IPS-18c (cell line): ENCODE measurements around the gene CWC22.
"Not testable (repeated sequence)": the region's sequence is repeated elsewhere in the genome, so short reads cannot be mapped to it uniquely, and the experiment has no call there.

Experiments used
- H3K4me3 ChIP-seq: 2 replicates; pipeline ENCODE4 v1.7.0; 2013; ENCODE audit warnings: low read depth, mild to moderate bottlenecking, low read length, moderate library complexity; ENCODE audit not compliant: insufficient read depth
- H3K9me3 ChIP-seq: one replicate; pipeline ENCODE4 v1.6.1; 2013; ENCODE audit warnings: mild to moderate bottlenecking, low read length, moderate library complexity; ENCODE audit not compliant: control insufficient read depth, insufficient read depth

CWC22 gene

GRCh38 chr2:180006781-180007579 lies at the start of gene CWC22:
TSS of gene CWC22 (minus strand) at chr2:180007297. CDS start at chr2:179993341, 13,956 bp downstream.
- Histone ChIP-seq H3K4me3 (peak within 1 kb of the TSS; percentile 83), H3K9me3 (no peaks in the 10 kb centered on the region)

GRCh38 chr2:180056367-180057118 lies 49.4 kb upstream of the CWC22 start:
- H3K4me3 ChIP-seq, result no peak overlapping the region
- peaks cover 2% of the 10 kb centered on the region for H3K9me3 ChIP-seq

GRCh38 chr2:180054576-180054975 lies 47.5 kb upstream of the CWC22 start:
- not testable (repeated sequence) for H3K9me3 ChIP-seq, H3K4me3 ChIP-seq

- Histone ChIP-seq H3K4me3 (no peak overlapping the region), H3K9me3 (no peaks in the 10 kb centered on the region)
Observed at GRCh38 chr2:180050246-180050645, 43.1 kb upstream of the CWC22 start.

GRCh38 chr2:180048251-180048650 lies 41.2 kb upstream of the CWC22 start:
- Histone ChIP-seq H3K9me3 (no peaks in the 10 kb centered on the region), H3K4me3 (no peak overlapping the region)

- H3K9me3 ChIP-seq, result no peaks in the 10 kb centered on the region
Observed at GRCh38 chr2:180046776-180047175, 39.7 kb upstream of the CWC22 start.

GRCh38 chr2:180046202-180046601 lies 39.1 kb upstream of the CWC22 start:
- no peaks in the 10 kb centered on the region for H3K9me3 ChIP-seq
- H3K4me3 ChIP-seq, result no peak overlapping the region

More at GRCh38 chr2:180046776-180047175, 39.7 kb upstream of the CWC22 start:
- no peak overlapping the region for H3K4me3 ChIP-seq

GRCh38 chr2:180040146-180040925 lies 33.2 kb upstream of the CWC22 start:
- Histone ChIP-seq H3K9me3 (no peaks in the 10 kb centered on the region), H3K4me3 (no peak overlapping the region)

- no peak overlapping the region for H3K4me3 ChIP-seq
- H3K9me3 ChIP-seq, result no peaks in the 10 kb centered on the region
Observed at GRCh38 chr2:180038997-180039396, 31.9 kb upstream of the CWC22 start.

- no peak overlapping the region for H3K4me3 ChIP-seq
- no peaks in the 10 kb centered on the region for H3K9me3 ChIP-seq
Observed at GRCh38 chr2:180033993-180034894, 27.1 kb upstream of the CWC22 start.

GRCh38 chr2:180029575-180029974 lies 22.5 kb upstream of the CWC22 start:
- H3K4me3 ChIP-seq, result no peak overlapping the region
- H3K9me3 ChIP-seq, result no peaks in the 10 kb centered on the region

- Histone ChIP-seq H3K4me3 (no peak overlapping the region), H3K9me3 (peaks cover 2% of the 10 kb centered on the region)
Observed at GRCh38 chr2:180021850-180022249, 14.8 kb upstream of the CWC22 start.

GRCh38 chr2:180017784-180018183 lies 10.7 kb upstream of the CWC22 start:
- H3K4me3 ChIP-seq, result no peak overlapping the region
- peaks cover 2% of the 10 kb centered on the region for H3K9me3 ChIP-seq

GRCh38 chr2:180016937-180017336 lies 9.8 kb upstream of the CWC22 start:
- Histone ChIP-seq H3K9me3 (peaks cover 2% of the 10 kb centered on the region), H3K4me3 (no peak overlapping the region)

GRCh38 chr2:180015951-180016709 lies 9.0 kb upstream of the CWC22 start:
- no peak overlapping the region for H3K4me3 ChIP-seq
- H3K9me3 ChIP-seq, result peaks cover 2% of the 10 kb centered on the region

- H3K4me3 ChIP-seq, result no peak overlapping the region
- peaks cover 2% of the 10 kb centered on the region for H3K9me3 ChIP-seq
Observed at GRCh38 chr2:180012523-180012922, 5.4 kb upstream of the CWC22 start.
